Measurements from ENCODE around the gene TTYH1.

The TTYH1 gene

GRCh38 chr19:54455786-54456422, 40.6 kb downstream of the TTYH1 start:
- no peak for TF ChIP-seq CTCF (IDR thresholded peaks at IDR 0.05; ENCODE audit: low read depth, low read length)
- DNase-seq (ENCODE audit: extremely low read depth, low read depth), result no peak

- no peak for DNase-seq (ENCODE audit: extremely low read depth, low read depth)
- no peak for TF ChIP-seq CTCF (IDR thresholded peaks at IDR 0.05; ENCODE audit: low read depth, low read length)
Observed at GRCh38 chr19:54456423-54457373, 41.4 kb downstream of the TTYH1 start.

GRCh38 chr19:54457773-54458647, 42.7 kb downstream of the TTYH1 start:
- no peak for TF ChIP-seq CTCF (IDR thresholded peaks at IDR 0.05; ENCODE audit: low read depth, low read length)
- DNase-seq (ENCODE audit: extremely low read depth, low read depth), result no peak

- DNase-seq (ENCODE audit: extremely low read depth, low read depth), result no peak
- TF ChIP-seq CTCF (IDR thresholded peaks at IDR 0.05; ENCODE audit: low read depth, low read length), result no peak
Observed at GRCh38 chr19:54458648-54459281, 43.5 kb downstream of the TTYH1 start.

- TF ChIP-seq CTCF (IDR thresholded peaks at IDR 0.05; ENCODE audit: low read depth, low read length), result no peak
- no peak for DNase-seq (ENCODE audit: extremely low read depth, low read depth)
Observed at GRCh38 chr19:54459282-54460229, 44.3 kb downstream of the TTYH1 start.

Data from AG09319 (cell line).